ENCODE data around the gene PDE3A. TPM values are rescaled to one million over a fixed set of nuclear protein-coding genes. Genes with fewer than 3 reads are reported as not detected.

PDE3A gene
- polyA plus RNA-seq, 1 experiment, result 3.5 TPM

DNA sequence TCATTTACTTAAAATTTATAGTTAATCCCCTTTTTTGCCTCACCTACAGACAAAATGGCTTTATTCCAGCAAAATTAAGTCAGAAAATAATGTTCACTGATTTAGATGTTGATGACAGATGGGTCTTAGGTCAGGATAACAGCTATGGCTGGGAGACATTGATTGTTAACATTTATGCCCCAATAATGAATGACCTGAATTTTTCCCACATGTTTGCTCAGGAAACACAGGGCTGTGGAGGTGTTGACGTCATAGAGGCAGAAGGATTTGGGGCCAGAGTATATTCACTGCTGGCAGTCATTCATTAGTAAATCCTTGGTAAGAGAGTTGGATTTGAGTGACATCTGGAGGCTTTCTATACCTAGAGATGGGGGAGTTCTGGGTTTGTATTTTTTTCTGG, 121.3 kb downstream of the PDE3A start:
- POLR2A ChIA-PET, result no interaction called here
- Histone ChIP-seq H3K36me3 (ENCODE audit: control insufficient read depth, insufficient read depth, low read length) (no peaks in the 10 kb centered on the region), H3K4me3 (ENCODE audit: low read depth, low read length) (no peak overlapping the region), H3K27me3 (ENCODE audit: control insufficient read depth, insufficient read depth, low read length) (no peaks in the 10 kb centered on the region)
- TF ChIP-seq, protein P1, sequence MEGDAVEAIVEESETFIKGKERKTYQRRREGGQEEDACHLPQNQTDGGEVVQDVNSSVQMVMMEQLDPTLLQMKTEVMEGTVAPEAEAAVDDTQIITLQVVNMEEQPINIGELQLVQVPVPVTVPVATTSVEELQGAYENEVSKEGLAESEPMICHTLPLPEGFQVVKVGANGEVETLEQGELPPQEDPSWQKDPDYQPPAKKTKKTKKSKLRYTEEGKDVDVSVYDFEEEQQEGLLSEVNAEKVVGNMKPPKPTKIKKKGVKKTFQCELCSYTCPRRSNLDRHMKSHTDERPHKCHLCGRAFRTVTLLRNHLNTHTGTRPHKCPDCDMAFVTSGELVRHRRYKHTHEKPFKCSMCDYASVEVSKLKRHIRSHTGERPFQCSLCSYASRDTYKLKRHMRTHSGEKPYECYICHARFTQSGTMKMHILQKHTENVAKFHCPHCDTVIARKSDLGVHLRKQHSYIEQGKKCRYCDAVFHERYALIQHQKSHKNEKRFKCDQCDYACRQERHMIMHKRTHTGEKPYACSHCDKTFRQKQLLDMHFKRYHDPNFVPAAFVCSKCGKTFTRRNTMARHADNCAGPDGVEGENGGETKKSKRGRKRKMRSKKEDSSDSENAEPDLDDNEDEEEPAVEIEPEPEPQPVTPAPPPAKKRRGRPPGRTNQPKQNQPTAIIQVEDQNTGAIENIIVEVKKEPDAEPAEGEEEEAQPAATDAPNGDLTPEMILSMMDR (IDR thresholded peaks at IDR 0.05; ENCODE audit: insufficient read depth, low read depth, low read length), result no peak
- DNase-seq (ENCODE audit: low read depth), result no peak
- CTCF ChIA-PET, result no interaction called here

DNA sequence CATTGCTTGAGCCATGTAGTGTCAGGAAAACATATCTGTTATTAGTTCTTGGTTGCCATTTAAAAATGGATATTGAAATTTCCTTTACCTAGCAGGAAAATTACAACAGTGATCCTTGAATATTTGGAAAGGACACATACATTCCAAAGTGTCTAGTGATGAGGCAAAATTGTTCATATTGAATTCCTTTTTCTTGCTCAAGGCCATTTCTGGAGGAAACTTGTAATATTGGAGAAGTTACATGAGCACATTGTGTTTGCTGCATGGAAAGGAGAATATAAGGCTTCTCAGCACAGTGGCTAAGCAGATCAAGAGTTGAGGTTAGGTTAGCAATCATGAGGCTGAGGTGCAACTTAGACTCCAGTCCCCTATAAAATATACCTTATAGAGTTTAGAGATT, 121.9 kb downstream of the PDE3A start:
- Histone ChIP-seq H3K36me3 (ENCODE audit: control insufficient read depth, insufficient read depth, low read length) (no peaks in the 10 kb centered on the region), H3K27me3 (ENCODE audit: control insufficient read depth, insufficient read depth, low read length) (no peaks in the 10 kb centered on the region), H3K4me3 (ENCODE audit: low read depth, low read length) (no peak overlapping the region)
- TF ChIP-seq, protein P1 (IDR thresholded peaks at IDR 0.05; ENCODE audit: insufficient read depth, low read depth, low read length), result no peak
- DNase-seq (ENCODE audit: low read depth), result no peak
- ChIA-PET POLR2A (no interaction called here), CTCF (no interaction called here)

DNA sequence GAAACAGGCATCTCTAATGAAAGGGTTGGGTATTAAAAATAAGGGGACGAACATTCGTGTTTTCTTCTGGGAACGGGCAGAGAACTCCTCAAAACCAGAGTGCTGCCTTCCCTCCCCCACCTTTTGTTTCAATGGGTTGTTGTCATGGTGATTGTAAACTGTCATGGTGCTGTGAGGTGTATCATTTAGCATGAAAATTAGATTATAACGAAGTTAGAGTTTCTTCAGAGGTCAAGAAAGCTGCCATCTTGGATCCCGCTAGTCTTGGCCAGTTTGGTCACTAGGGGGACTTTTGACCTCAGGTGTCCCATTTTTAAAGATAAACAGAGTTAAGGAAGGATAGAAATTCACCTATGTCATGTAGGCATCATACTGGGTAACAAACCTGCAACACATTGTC, 123.0 kb downstream of the PDE3A start:
- ChIA-PET POLR2A (no interaction called here), CTCF (no interaction called here)
- no peak overlapping the region for H3K4me3 ChIP-seq (ENCODE audit: low read depth, low read length)
- no peak for DNase-seq (ENCODE audit: low read depth)
- TF ChIP-seq, protein P1 (IDR thresholded peaks at IDR 0.05; ENCODE audit: insufficient read depth, low read depth, low read length), result no peak
- no peaks in the 10 kb centered on the region for H3K36me3 ChIP-seq (ENCODE audit: control insufficient read depth, insufficient read depth, low read length)
- no peaks in the 10 kb centered on the region for H3K27me3 ChIP-seq (ENCODE audit: control insufficient read depth, insufficient read depth, low read length)

DNA sequence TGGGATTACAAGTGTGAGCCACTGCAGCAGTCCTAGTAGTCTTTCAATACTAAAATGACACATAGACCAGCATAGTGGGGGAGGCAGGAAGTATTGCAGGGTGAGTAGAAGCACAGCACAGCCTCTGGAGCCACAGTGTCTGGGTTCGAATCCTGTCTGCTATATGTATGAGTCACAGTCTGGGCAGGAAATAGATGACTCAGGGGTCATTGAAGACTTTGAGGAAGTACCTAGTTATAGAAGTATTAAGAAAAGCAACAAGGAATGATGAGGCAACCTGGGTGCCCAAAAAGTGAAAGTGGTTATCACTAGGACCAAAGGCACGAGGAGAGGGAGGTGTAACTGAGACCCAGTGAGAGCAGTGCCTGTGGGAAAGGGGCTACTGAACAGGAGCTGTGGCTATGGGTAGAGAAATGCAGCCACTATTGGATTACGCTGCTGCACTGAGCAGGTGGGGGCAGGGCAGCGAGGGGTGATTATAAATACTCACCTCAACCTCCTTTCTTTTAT, 124.0 kb downstream of the PDE3A start:
- no peak for DNase-seq (ENCODE audit: low read depth)
- CTCF ChIA-PET, result no interaction called here
- POLR2A ChIA-PET, result no interaction called here
- TF ChIP-seq, protein P1 (IDR thresholded peaks at IDR 0.05; ENCODE audit: insufficient read depth, low read depth, low read length), result no peak
- no peaks in the 10 kb centered on the region for H3K36me3 ChIP-seq (ENCODE audit: control insufficient read depth, insufficient read depth, low read length)
- H3K4me3 ChIP-seq (ENCODE audit: low read depth, low read length), result no peak overlapping the region
- H3K27me3 ChIP-seq (ENCODE audit: control insufficient read depth, insufficient read depth, low read length), result no peaks in the 10 kb centered on the region

DNA sequence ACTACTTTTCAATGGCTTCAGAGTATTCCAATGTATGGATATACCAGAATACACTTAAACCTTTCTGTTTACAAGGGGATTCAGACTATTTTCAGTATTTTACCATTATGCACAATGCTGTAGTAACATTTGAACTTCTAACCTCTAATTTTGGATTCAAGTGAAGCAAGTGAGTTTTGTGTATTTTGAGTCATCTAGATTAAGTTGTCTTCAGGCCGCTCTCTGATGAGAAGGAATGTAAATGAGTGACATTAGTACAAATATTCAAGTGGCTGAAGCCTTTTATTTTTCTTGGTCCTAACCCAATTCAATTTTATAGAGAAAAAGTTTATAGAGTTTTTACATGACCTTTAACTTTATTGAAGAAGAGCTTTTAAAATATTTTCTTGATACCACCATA, 125.6 kb downstream of the PDE3A start:
- Histone ChIP-seq H3K27me3 (ENCODE audit: control insufficient read depth, insufficient read depth, low read length) (no peaks in the 10 kb centered on the region), H3K36me3 (ENCODE audit: control insufficient read depth, insufficient read depth, low read length) (no peaks in the 10 kb centered on the region), H3K4me3 (ENCODE audit: low read depth, low read length) (no peak overlapping the region)
- DNase-seq (ENCODE audit: low read depth), result no peak
- TF ChIP-seq, protein P1 (IDR thresholded peaks at IDR 0.05; ENCODE audit: insufficient read depth, low read depth, low read length), result no peak
- ChIA-PET CTCF (no interaction called here), POLR2A (no interaction called here)
